Keratinocyte (primary cell): ENCODE results near the gene APPL2. TPM values are rescaled to one million over a fixed set of nuclear protein-coding genes. Genes with fewer than 3 reads are reported as not detected.

ENCODE experiments used
- DNase-seq: peaks from one replicate; pipeline ENCODE4 v3.0.0-alpha.2; 2011; ENCODE audit warnings: low read depth, missing footprints, low spot score
- FAIRE-seq: peaks from 2 replicates; lab custom pipeline; 2011; peaks lifted over from hg19 to GRCh38; lab: Jason Lieb, UNC
- H2AFZ ChIP-seq: 2 replicates; pipeline ENCODE4 v1.6.0; 2012; ENCODE audit warnings: low read length, control low read depth, inconsistent platforms; ENCODE audit not compliant: control insufficient read depth
- H3K27ac ChIP-seq: 2 replicates; pipeline ENCODE4 v1.5.1; 2011; ENCODE audit warnings: low read length; ENCODE audit not compliant: control insufficient read depth, insufficient read depth
- H3K27me3 ChIP-seq: 3 replicates; pipeline ENCODE4 v1.6.0; 2011; ENCODE audit warnings: low read length; ENCODE audit not compliant: control insufficient read depth, insufficient read depth; ENCODE audit errors: extremely low read depth
- H3K36me3 ChIP-seq, 2 experiments: 2 replicates in 1 of 2; 3 replicates in 1 of 2; pipeline ENCODE4 v1.5.1; 2011; ENCODE audit warnings: low read length in 2 of 2, mild to moderate bottlenecking in 1 of 2; ENCODE audit not compliant: control insufficient read depth in 2 of 2, insufficient read depth in 2 of 2; ENCODE audit errors: extremely low read depth in 1 of 2
- H3K4me1 ChIP-seq: 3 replicates; pipeline ENCODE4 v1.5.1; 2011; ENCODE audit warnings: low read length; ENCODE audit not compliant: control insufficient read depth, insufficient read depth; ENCODE audit errors: extremely low read depth
- H3K4me2 ChIP-seq: 3 replicates; pipeline ENCODE4 v1.6.0; 2011; ENCODE audit warnings: low read depth, low read length; ENCODE audit not compliant: control insufficient read depth, insufficient read depth; ENCODE audit errors: extremely low read depth
- H3K4me3 ChIP-seq, 3 experiments: fragments of 200-600 bp in 1 of 3; sonication (generic) in 1 of 3; 2 replicates in 2 of 3; 3 replicates in 1 of 3; pipeline ENCODE4 v1.5.1; 2011 to 2016; ENCODE audit warnings: low read length in 3 of 3, mild to moderate bottlenecking in 3 of 3, control low read depth in 2 of 3, inconsistent platforms in 1 of 3, low read depth in 1 of 3, mixed read lengths in 1 of 3, mixed run types in 1 of 3, moderate library complexity in 1 of 3; ENCODE audit not compliant: control insufficient read depth in 2 of 3, insufficient read depth in 2 of 3; ENCODE audit errors: extremely low read depth in 1 of 3
- H3K79me2 ChIP-seq: 2 replicates; pipeline ENCODE4 v1.6.0; 2012; ENCODE audit warnings: low read length; ENCODE audit not compliant: control insufficient read depth, insufficient read depth
- H3K9ac ChIP-seq: 3 replicates; pipeline ENCODE4 v1.6.0; 2011; ENCODE audit warnings: low read length; ENCODE audit not compliant: control insufficient read depth, insufficient read depth; ENCODE audit errors: extremely low read depth
- H3K9me1 ChIP-seq: 3 replicates; pipeline ENCODE4 v1.6.0; 2011; ENCODE audit warnings: low read length; ENCODE audit not compliant: control insufficient read depth, insufficient read depth; ENCODE audit errors: extremely low read depth
- H3K9me3 ChIP-seq: 2 replicates; pipeline ENCODE4 v1.5.1; 2012; ENCODE audit warnings: low read depth, low read length; ENCODE audit not compliant: control insufficient read depth
- H4K20me1 ChIP-seq: 3 replicates; pipeline ENCODE4 v1.6.0; 2011; ENCODE audit warnings: low read length; ENCODE audit not compliant: control insufficient read depth, insufficient read depth; ENCODE audit errors: extremely low read depth
- CTCF ChIP-seq, 3 experiments: IDR thresholded peaks in 1 of 3; conservative IDR thresholded peaks in 1 of 3; optimal IDR thresholded peaks in 1 of 3; 2 replicates in 2 of 3; 3 replicates in 1 of 3; pipeline versions ENCODE3 to v1.5.1; 2011; ENCODE audit warnings: low read length in 3 of 3, mild to moderate bottlenecking in 3 of 3, moderate library complexity in 2 of 3, control low read depth in 1 of 3, inconsistent platforms in 1 of 3; ENCODE audit not compliant: insufficient read depth in 2 of 3; ENCODE audit errors: extremely low read depth in 1 of 3
- EZH2 ChIP-seq: IDR thresholded peaks from one replicate; pipeline ENCODE4 v1.6.1; 2012; ENCODE audit warnings: inconsistent platforms, mild to moderate bottlenecking, low read length, moderate library complexity
- dilution Hi-C: fragments of 300-500 bp; cut with MboI; formaldehyde crosslinking; loops from one replicate; pipeline ENCODE4 v1.7.0; 2020; ENCODE audit warnings: low sequenced_read_pairs; ENCODE audit not compliant: extremely low pct_ligation_motif_present
- polyA plus RNA-seq, 5 experiments: library from polyadenylated mRNA; depleted of rRNA in 3 of 5; stranded (reverse) in 3 of 5; stranded (forward) in 1 of 5; unstranded in 1 of 5; fragments of >200 nt; gene quantifications; 1 replicate in 1 of 5; 2 replicates in 3 of 5; 3 replicates in 1 of 5; pipeline versions ENCODE4 v1.2.1 to v1.2.3, GENCODE V29; 2011 to 2012; ENCODE audit warnings: missing spikeins in 2 of 5, low read depth in 1 of 5, low replicate concordance in 1 of 5

Gene APPL2
- polyA plus RNA-seq, 1 donor (not counting 4 experiments of a cell fraction or from before 2014, with no cell fraction given): 26.1 TPM

GRCh38 chr12:105281694-105282049, 45.7 kb upstream of the APPL2 start:
- Histone ChIP-seq H3K9me3 (no peaks in the 10 kb centered on the region), H3K27me3 (no peaks in the 10 kb centered on the region), H3K79me2 (no peaks in the 10 kb centered on the region), H3K9ac (no peak overlapping the region), H3K4me3 (no peak overlapping the region), H2AFZ (no peak overlapping the region), H3K27ac (no peak overlapping the region), H3K36me3 (no peaks in the 10 kb centered on the region), H3K4me2 (no peak overlapping the region), H3K4me1 (peaks cover 10% of the 10 kb centered on the region), H3K9me1 (no peaks in the 10 kb centered on the region), H4K20me1 (no peaks in the 10 kb centered on the region)
- FAIRE-seq (no peak), DNase-seq (no peak)
- dilution Hi-C loops: no loop called here
- TF ChIP-seq CTCF (optimal IDR thresholded peaks at IDR 0.05 in 1 of 3, IDR thresholded peaks at IDR 0.05 in 1 of 3, conservative IDR thresholded peaks at IDR 0.05 in 1 of 3; ENCODE audit: extremely low read depth in 1 of 3, insufficient read depth in 2 of 3, low read length in 3 of 3) (no peak), EZH2 (no peak)

- Histone ChIP-seq H3K9me1 (no peaks in the 10 kb centered on the region), H2AFZ (no peak overlapping the region), H3K4me2 (no peak overlapping the region), H4K20me1 (no peaks in the 10 kb centered on the region), H3K79me2 (no peaks in the 10 kb centered on the region), H3K36me3 (no peaks in the 10 kb centered on the region), H3K9me3 (no peaks in the 10 kb centered on the region), H3K9ac (no peak overlapping the region), H3K27ac (no peak overlapping the region), H3K4me3 (no peak overlapping the region), H3K27me3 (no peaks in the 10 kb centered on the region), H3K4me1 (peaks cover 13% of the 10 kb centered on the region)
- dilution Hi-C loops: no loop called here
- DNase-seq: no peak
- FAIRE-seq: peak; percentile 53
- TF ChIP-seq EZH2: no peak
- no peak for TF ChIP-seq CTCF (optimal IDR thresholded peaks at IDR 0.05 in 1 of 3, IDR thresholded peaks at IDR 0.05 in 1 of 3, conservative IDR thresholded peaks at IDR 0.05 in 1 of 3; ENCODE audit: extremely low read depth in 1 of 3, insufficient read depth in 2 of 3, low read length in 3 of 3)
Observed at GRCh38 chr12:105280966-105281693, 45.2 kb upstream of the APPL2 start.
